Trophoblast cell (in vitro differentiated cells and primary cell): ENCODE data around the gene LRRTM1.

Experiments used
- DNase-seq, 2 donors: peaks; one replicate each; pipeline ENCODE4 v3.0.0-alpha.2; 2016
- H2AFZ ChIP-seq: 2 replicates; pipeline ENCODE4 v1.6.1; 2013; ENCODE audit warnings: low read length, moderate library complexity, mild to moderate bottlenecking; ENCODE audit not compliant: insufficient read depth, poor library complexity
- H2AK5ac ChIP-seq: 2 replicates; pipeline ENCODE4 v1.6.1; 2013; ENCODE audit warnings: mild to moderate bottlenecking, low read length
- H2BK120ac ChIP-seq: 2 replicates; pipeline ENCODE4 v1.6.1; 2013; ENCODE audit warnings: low read length, mild to moderate bottlenecking, moderate library complexity; ENCODE audit not compliant: insufficient read depth, poor library complexity
- H2BK12ac ChIP-seq: 2 replicates; pipeline ENCODE4 v1.6.1; 2013; ENCODE audit warnings: mild to moderate bottlenecking, low read length, moderate library complexity
- H2BK5ac ChIP-seq: 2 replicates; pipeline ENCODE4 v1.6.1; 2013; ENCODE audit warnings: low read length, low read depth, moderate library complexity, mild to moderate bottlenecking; ENCODE audit not compliant: poor library complexity
- H3K14ac ChIP-seq: 2 replicates; pipeline ENCODE4 v1.6.1; 2013; ENCODE audit warnings: mild to moderate bottlenecking, low read length
- H3K18ac ChIP-seq: 2 replicates; pipeline ENCODE4 v1.6.1; 2013; ENCODE audit warnings: mild to moderate bottlenecking, low read length
- H3K23ac ChIP-seq: 2 replicates; pipeline ENCODE4 v1.6.1; 2013; ENCODE audit warnings: low read length
- H3K27ac ChIP-seq: 2 replicates; pipeline ENCODE4 v1.5.1; 2013; ENCODE audit warnings: low read depth, mild to moderate bottlenecking, inconsistent platforms, low read length, moderate library complexity
- H3K27me3 ChIP-seq: 2 replicates; pipeline ENCODE4 v1.6.1; 2013; ENCODE audit warnings: inconsistent platforms, mild to moderate bottlenecking, low read length, moderate library complexity; ENCODE audit not compliant: insufficient read depth
- H3K36me3 ChIP-seq, 2 experiments: 1 replicate in 1 of 2; 2 replicates in 1 of 2; pipeline ENCODE4 v1.6.1; 2013; ENCODE audit warnings: low read length in 2 of 2, mild to moderate bottlenecking in 2 of 2, moderate library complexity in 1 of 2; ENCODE audit not compliant: insufficient read depth in 2 of 2, control insufficient read depth in 1 of 2
- H3K4ac ChIP-seq: 2 replicates; pipeline ENCODE4 v1.6.1; 2013; ENCODE audit warnings: low read depth, mild to moderate bottlenecking, low read length, moderate library complexity
- H3K4me1 ChIP-seq, 2 experiments: 1 replicate in 1 of 2; 2 replicates in 1 of 2; pipeline ENCODE4 v1.6.1; 2013; ENCODE audit warnings: low read length in 2 of 2, mild to moderate bottlenecking in 2 of 2, moderate library complexity in 1 of 2; ENCODE audit not compliant: insufficient read depth in 2 of 2, control insufficient read depth in 1 of 2
- H3K4me2 ChIP-seq: 2 replicates; pipeline ENCODE4 v1.6.1; 2013; ENCODE audit warnings: inconsistent platforms, mild to moderate bottlenecking, low read length, moderate library complexity
- H3K4me3 ChIP-seq: 2 replicates; pipeline ENCODE4 v1.5.1; 2013; ENCODE audit warnings: mild to moderate bottlenecking, low read depth, low read length, inconsistent platforms
- H3K79me1 ChIP-seq: one replicate; pipeline ENCODE4 v1.6.1; 2013; ENCODE audit warnings: low read length
- H3K79me2 ChIP-seq: 2 replicates; pipeline ENCODE4 v1.6.1; 2013; ENCODE audit warnings: low read length, mild to moderate bottlenecking; ENCODE audit not compliant: control insufficient read depth, insufficient read depth, poor library complexity
- H3K9ac ChIP-seq: 2 replicates; pipeline ENCODE4 v1.6.1; 2013; ENCODE audit warnings: mild to moderate bottlenecking, low read length
- H3K9me3 ChIP-seq: 2 replicates; pipeline ENCODE4 v1.6.1; 2013; ENCODE audit warnings: low read depth, mild to moderate bottlenecking, control low read depth, inconsistent platforms, low read length; ENCODE audit not compliant: insufficient read depth
- H4K12ac ChIP-seq: 2 replicates; pipeline ENCODE4 v1.6.1; 2013; ENCODE audit warnings: low read depth, mild to moderate bottlenecking, low read length, moderate library complexity
- H4K8ac ChIP-seq: 2 replicates; pipeline ENCODE4 v1.6.1; 2013; ENCODE audit warnings: low read depth, mild to moderate bottlenecking, low read length, moderate library complexity
- H4K91ac ChIP-seq: one replicate; pipeline ENCODE4 v1.6.1; 2013; ENCODE audit warnings: low read depth, mild to moderate bottlenecking, low read length, moderate library complexity
- WGBS: extraction: QIAGEN DNeasy Blood & Tissue Kit; methylation state at CpG from one replicate; pipeline ENCODE4 v1.1.7; 2013; ENCODE audit warnings: missing lambda C conversion rate; ENCODE audit not compliant: insufficient read length, insufficient coverage; ENCODE audit errors: extremely low coverage; 5-methylcytosine and 5-hydroxymethylcytosine counted together

Gene LRRTM1

GRCh38 chr2:80340022-80340421, 35.5 kb upstream of the LRRTM1 start:
- no peaks in the 10 kb centered on the region for H3K79me1 ChIP-seq
- H4K8ac ChIP-seq, result no peak overlapping the region
- no peak overlapping the region for H4K12ac ChIP-seq
- no peak overlapping the region for H3K4me3 ChIP-seq
- H3K27ac ChIP-seq, result no peak overlapping the region
- no peak overlapping the region for H3K18ac ChIP-seq
- H2AFZ ChIP-seq, result no peak overlapping the region
- no peak for DNase-seq
- no peak overlapping the region for H3K4ac ChIP-seq
- H3K9ac ChIP-seq, result no peak overlapping the region
- H3K79me2 ChIP-seq, result no peaks in the 10 kb centered on the region
- no peak overlapping the region for H2BK120ac ChIP-seq
- no peaks in the 10 kb centered on the region for H3K4me1 ChIP-seq
- no peaks in the 10 kb centered on the region for H3K36me3 ChIP-seq
- H2BK12ac ChIP-seq, result no peak overlapping the region
- no peaks in the 10 kb centered on the region for H3K27me3 ChIP-seq
- no peak overlapping the region for H3K4me2 ChIP-seq
- no CpG with 5 or more reads among the region's 3 CpGs for WGBS
- H3K9me3 ChIP-seq, result peaks cover 2% of the 10 kb centered on the region
- H4K91ac ChIP-seq, result no peak overlapping the region
- H3K23ac ChIP-seq, result no peak overlapping the region
- no peak overlapping the region for H2BK5ac ChIP-seq
- H2AK5ac ChIP-seq, result no peak overlapping the region
- no peak overlapping the region for H3K14ac ChIP-seq

- no peaks in the 10 kb centered on the region for H3K36me3 ChIP-seq
- no peaks in the 10 kb centered on the region for H3K79me2 ChIP-seq
- no peak overlapping the region for H3K9ac ChIP-seq
- H2AFZ ChIP-seq, result no peak overlapping the region
- WGBS, result no CpG with 5 or more reads among the region's 2 CpGs
- H3K27ac ChIP-seq, result no peak overlapping the region
- H4K12ac ChIP-seq, result no peak overlapping the region
- no peak overlapping the region for H3K18ac ChIP-seq
- H2BK12ac ChIP-seq, result no peak overlapping the region
- H3K14ac ChIP-seq, result no peak overlapping the region
- H2AK5ac ChIP-seq, result no peak overlapping the region
- H3K4ac ChIP-seq, result no peak overlapping the region
- no peak for DNase-seq
- H2BK120ac ChIP-seq, result no peak overlapping the region
- no peaks in the 10 kb centered on the region for H3K79me1 ChIP-seq
- no peak overlapping the region for H3K23ac ChIP-seq
- H3K9me3 ChIP-seq, result peaks cover 2% of the 10 kb centered on the region
- H4K8ac ChIP-seq, result no peak overlapping the region
- H3K4me1 ChIP-seq, result no peaks in the 10 kb centered on the region
- no peak overlapping the region for H2BK5ac ChIP-seq
- no peak overlapping the region for H4K91ac ChIP-seq
- H3K4me2 ChIP-seq, result no peak overlapping the region
- H3K27me3 ChIP-seq, result no peaks in the 10 kb centered on the region
- no peak overlapping the region for H3K4me3 ChIP-seq
These were observed 34.2 kb upstream of the LRRTM1 start for GRCh38 chr2:80338794-80339193.

- no peak overlapping the region for H3K4me2 ChIP-seq
- no CpG with 5 or more reads among the region's 1 CpG for whole genome bisulfite sequencing
- H3K79me2 ChIP-seq, result no peaks in the 10 kb centered on the region
- H4K91ac ChIP-seq, result no peak overlapping the region
- no peak overlapping the region for H3K9ac ChIP-seq
- no peak overlapping the region for H3K27ac ChIP-seq
- H3K36me3 ChIP-seq, result no peaks in the 10 kb centered on the region
- peaks cover 2% of the 10 kb centered on the region for H3K9me3 ChIP-seq
- no peak overlapping the region for H3K4ac ChIP-seq
- no peak overlapping the region for H4K8ac ChIP-seq
- H3K18ac ChIP-seq, result no peak overlapping the region
- H2AK5ac ChIP-seq, result no peak overlapping the region
- no peak overlapping the region for H3K23ac ChIP-seq
- H3K27me3 ChIP-seq, result no peaks in the 10 kb centered on the region
- H2BK12ac ChIP-seq, result no peak overlapping the region
- no peak overlapping the region for H3K4me3 ChIP-seq
- H2AFZ ChIP-seq, result no peak overlapping the region
- no peaks in the 10 kb centered on the region for H3K79me1 ChIP-seq
- H4K12ac ChIP-seq, result no peak overlapping the region
- no peak for DNase-seq
- H3K4me1 ChIP-seq, result no peaks in the 10 kb centered on the region
- no peak overlapping the region for H3K14ac ChIP-seq
- no peak overlapping the region for H2BK5ac ChIP-seq
- no peak overlapping the region for H2BK120ac ChIP-seq
These were observed 30.9 kb upstream of the LRRTM1 start for GRCh38 chr2:80335411-80335810.

GRCh38 chr2:80333886-80334285, 29.3 kb upstream of the LRRTM1 start:
- Histone ChIP-seq H2AK5ac (no peak overlapping the region), H3K4ac (no peak overlapping the region), H3K14ac (no peak overlapping the region), H2BK120ac (no peak overlapping the region), H3K36me3 (no peaks in the 10 kb centered on the region), H3K18ac (no peak overlapping the region), H3K4me3 (no peak overlapping the region), H4K12ac (no peak overlapping the region), H4K91ac (no peak overlapping the region), H2AFZ (no peak overlapping the region), H4K8ac (no peak overlapping the region), H2BK12ac (no peak overlapping the region), H3K79me2 (no peaks in the 10 kb centered on the region), H3K27me3 (no peaks in the 10 kb centered on the region), H3K9me3 (peaks cover 2% of the 10 kb centered on the region), H3K79me1 (no peaks in the 10 kb centered on the region), H3K9ac (no peak overlapping the region), H3K27ac (no peak overlapping the region), H3K23ac (no peak overlapping the region), H3K4me2 (no peak overlapping the region), H3K4me1 (no peaks in the 10 kb centered on the region), H2BK5ac (no peak overlapping the region)
- no peak for DNase-seq
- WGBS, result no CpG with 5 or more reads among the region's 5 CpGs
